GM12874 (cell line): Measurements from ENCODE around the gene HACD2.

Source experiments
- CTCF ChIP-seq: IDR thresholded peaks from 2 replicates; pipeline ENCODE4 v1.5.1; 2011; ENCODE audit warnings: low read depth, mild to moderate bottlenecking, control low read depth, low read length, moderate library complexity; ENCODE audit not compliant: insufficient read depth

The HACD2 gene

GRCh38 chr3:123485551-123485950, 99.3 kb downstream of the HACD2 start:
- no peak for TF ChIP-seq CTCF

- no peak for TF ChIP-seq CTCF
These were observed 101.7 kb downstream of the HACD2 start for GRCh38 chr3:123483146-123483545.

- TF ChIP-seq CTCF, result no peak
These were observed 103.0 kb downstream of the HACD2 start for GRCh38 chr3:123481722-123482457.

GRCh38 chr3:123481071-123481470, 103.8 kb downstream of the HACD2 start:
- TF ChIP-seq CTCF, result no peak

GRCh38 chr3:123480428-123480827, 104.4 kb downstream of the HACD2 start:
- no peak for TF ChIP-seq CTCF

GRCh38 chr3:123479891-123480290, 105.0 kb downstream of the HACD2 start:
- TF ChIP-seq CTCF, result no peak

- TF ChIP-seq CTCF, result no peak
These were observed 106.5 kb downstream of the HACD2 start for GRCh38 chr3:123478314-123478713.
